H9 (cell line): ENCODE measurements around the gene FAM98C. TPM values are rescaled to one million over a fixed set of nuclear protein-coding genes. Genes with fewer than 3 reads are reported as not detected.

Experiments used
- DNase-seq: peaks from one replicate; pipeline ENCODE4 v3.0.0-alpha.2; 2017
- H2AFZ ChIP-seq: one replicate; pipeline ENCODE4 v1.6.1; 2013; ENCODE audit warnings: mild to moderate bottlenecking, low read length, control low read depth, moderate library complexity
- H2AK5ac ChIP-seq: 2 replicates; pipeline ENCODE4 v1.6.1; 2013; ENCODE audit warnings: low read length, control low read depth, mixed read lengths; ENCODE audit not compliant: insufficient read length
- H2BK120ac ChIP-seq: one replicate; pipeline ENCODE4 v1.6.1; 2013; ENCODE audit warnings: low read depth, mild to moderate bottlenecking, low read length, control low read depth, inconsistent platforms; ENCODE audit not compliant: poor library complexity, severe bottlenecking
- H2BK12ac ChIP-seq: 2 replicates; pipeline ENCODE4 v1.6.1; 2013; ENCODE audit warnings: low read length, control low read depth, mixed read lengths, low read depth; ENCODE audit not compliant: insufficient read length
- H2BK15ac ChIP-seq: 2 replicates; pipeline ENCODE4 v1.6.1; 2013; ENCODE audit warnings: low read depth, low read length, control low read depth
- H2BK20ac ChIP-seq: one replicate; pipeline ENCODE4 v1.6.1; 2013; ENCODE audit warnings: low read depth, mild to moderate bottlenecking, low read length, control low read depth, inconsistent platforms; ENCODE audit not compliant: poor library complexity, severe bottlenecking
- H2BK5ac ChIP-seq: 2 replicates; pipeline ENCODE4 v1.6.1; 2013; ENCODE audit warnings: low read length, control low read depth, mixed read lengths; ENCODE audit not compliant: insufficient read length
- H3K14ac ChIP-seq: 2 replicates; pipeline ENCODE4 v1.6.1; 2013; ENCODE audit warnings: low read length, control low read depth; ENCODE audit not compliant: insufficient read depth
- H3K18ac ChIP-seq: 2 replicates; pipeline ENCODE4 v1.6.1; 2013; ENCODE audit warnings: low read depth, mild to moderate bottlenecking, mixed read lengths, low read length, control low read depth; ENCODE audit not compliant: insufficient read length
- H3K23ac ChIP-seq: 2 replicates; pipeline ENCODE4 v1.6.1; 2013; ENCODE audit warnings: low read length, control low read depth, mixed read lengths, low read depth; ENCODE audit not compliant: insufficient read length
- H3K23me2 ChIP-seq: 2 replicates; pipeline ENCODE4 v1.6.1; 2013; ENCODE audit warnings: low read depth, mild to moderate bottlenecking, mixed read lengths, low read length, control low read depth; ENCODE audit not compliant: insufficient read length, poor library complexity, severe bottlenecking
- H3K27ac ChIP-seq: 2 replicates; pipeline ENCODE4 v1.5.1; 2013; ENCODE audit warnings: low read length, control low read depth, mixed read lengths, low read depth; ENCODE audit not compliant: insufficient read length
- H3K27me3 ChIP-seq: 2 replicates; pipeline ENCODE4 v1.6.1; 2013; ENCODE audit warnings: low read length, control low read depth, inconsistent platforms; ENCODE audit not compliant: insufficient read depth
- H3K4ac ChIP-seq: 2 replicates; pipeline ENCODE4 v1.6.1; 2013; ENCODE audit warnings: low read depth, mild to moderate bottlenecking, control low read depth, inconsistent platforms, low read length, moderate library complexity
- H3K4me1 ChIP-seq: 2 replicates; pipeline ENCODE4 v1.6.1; 2013; ENCODE audit warnings: low read length, control low read depth, inconsistent platforms; ENCODE audit not compliant: insufficient read depth
- H3K4me2 ChIP-seq: 2 replicates; pipeline ENCODE4 v1.6.1; 2013; ENCODE audit warnings: low read length, control low read depth, mixed read lengths; ENCODE audit not compliant: insufficient read length, insufficient read depth
- H3K56ac ChIP-seq: 2 replicates; pipeline ENCODE4 v1.6.1; 2013; ENCODE audit warnings: low read depth, mild to moderate bottlenecking, mixed read lengths, low read length, control low read depth; ENCODE audit not compliant: insufficient read length
- H3K79me1 ChIP-seq: 2 replicates; pipeline ENCODE4 v1.6.1; 2013; ENCODE audit warnings: low read depth, mild to moderate bottlenecking, moderate library complexity, low read length, control low read depth, inconsistent platforms; ENCODE audit not compliant: insufficient read depth, poor library complexity, severe bottlenecking
- H3K79me2 ChIP-seq: 2 replicates; pipeline ENCODE4 v1.6.1; 2013; ENCODE audit warnings: low read length, control low read depth, inconsistent platforms; ENCODE audit not compliant: insufficient read depth
- H3K9ac ChIP-seq: 2 replicates; pipeline ENCODE4 v1.6.1; 2013; ENCODE audit warnings: low read length, control low read depth, mixed read lengths; ENCODE audit not compliant: insufficient read length; ENCODE audit errors: extremely low read depth
- H3K9me3 ChIP-seq: one replicate; pipeline ENCODE4 v1.6.1; 2013; ENCODE audit warnings: low read depth, low read length, inconsistent platforms; ENCODE audit not compliant: control insufficient read depth
- H3T11ph ChIP-seq: one replicate; pipeline ENCODE4 v1.6.1; 2013; ENCODE audit warnings: mild to moderate bottlenecking, low read length, control low read depth, inconsistent platforms
- H4K20me1 ChIP-seq: one replicate; pipeline ENCODE4 v1.6.1; 2013; ENCODE audit not compliant: control insufficient read depth, insufficient read length, insufficient read depth
- H4K5ac ChIP-seq: 2 replicates; pipeline ENCODE4 v1.6.1; 2013; ENCODE audit warnings: low read depth, mild to moderate bottlenecking, mixed read lengths, low read length, control low read depth; ENCODE audit not compliant: insufficient read length
- H4K8ac ChIP-seq: replicated peaks from 2 replicates; pipeline ENCODE4 v1.6.1; 2013; ENCODE audit warnings: low read length, control low read depth, mixed read lengths, low read depth; ENCODE audit not compliant: insufficient read length
- H4K91ac ChIP-seq: 2 replicates; pipeline ENCODE4 v1.6.1; 2013; ENCODE audit warnings: low read depth, mild to moderate bottlenecking, moderate library complexity, mixed read lengths, low read length, control low read depth; ENCODE audit not compliant: insufficient read length
- H3K27ac Mint-ChIP-seq, 3 experiments: 2 replicates in 2 of 3; 3 replicates in 1 of 3; pipeline ENCODE4 v1.8.0; 2020 to 2021; ENCODE audit warnings: mixed read lengths in 3 of 3, mild to moderate bottlenecking in 1 of 3, moderate library complexity in 1 of 3
- H3K27me3 Mint-ChIP-seq: 2 replicates; pipeline ENCODE4 v1.8.0; 2021; ENCODE audit warnings: low read depth, mild to moderate bottlenecking, moderate library complexity, mixed read lengths
- H3K36me3 Mint-ChIP-seq, 3 experiments: 2 replicates in 2 of 3; 3 replicates in 1 of 3; pipeline ENCODE4 v1.8.0; 2020 to 2021; ENCODE audit warnings: low read depth in 3 of 3, mixed read lengths in 3 of 3; ENCODE audit not compliant: insufficient read depth in 1 of 3
- H3K4me1 Mint-ChIP-seq, 2 experiments: 2 replicates each; pipeline ENCODE4 v1.8.0; 2020; ENCODE audit warnings: mixed read lengths in 2 of 2
- H3K4me3 Mint-ChIP-seq, 2 experiments: 2 replicates in 1 of 2; 3 replicates in 1 of 2; pipeline ENCODE4 v1.8.0; 2020 to 2021; ENCODE audit warnings: mild to moderate bottlenecking in 2 of 2, mixed read lengths in 2 of 2, moderate library complexity in 1 of 2
- H3K9me3 Mint-ChIP-seq, 2 experiments: 2 replicates in 1 of 2; 3 replicates in 1 of 2; pipeline ENCODE4 v1.8.0; 2020; ENCODE audit warnings: mild to moderate bottlenecking in 2 of 2, mixed read lengths in 2 of 2, moderate library complexity in 1 of 2
- WGBS: extraction: QIAGEN DNeasy Blood & Tissue Kit; methylation state at CpG from one replicate; pipeline ENCODE4 v1.1.7; 2013; ENCODE audit warnings: missing lambda C conversion rate, low lambda C conversion rate, mixed read lengths; ENCODE audit not compliant: insufficient read length; ENCODE audit errors: extremely low coverage; 5-methylcytosine and 5-hydroxymethylcytosine counted together
- total RNA-seq: library from RNA; stranded (reverse); gene quantifications from 2 replicates; pipeline ENCODE4 v1.2.1, GENCODE V29; 2021
- TF ChIP-seq, protein P1 (sequence below): fragments of 200-600 bp; sonication (generic); conservative IDR thresholded peaks from 3 replicates; pipeline ENCODE4 v1.8.0; 2021; ENCODE audit warnings: antibody characterized with exemption, mild to moderate bottlenecking

The FAM98C gene
- total RNA-seq, 1 experiment from 2014 or later: 16.4 TPM

- no peak overlapping the region for H3K4me2 ChIP-seq
- H2AK5ac ChIP-seq: no peak overlapping the region
- no peak overlapping the region for H3K23ac ChIP-seq
- H3K14ac ChIP-seq: no peak overlapping the region
- no peak overlapping the region for H2BK20ac ChIP-seq
- no peaks in the 10 kb centered on the region for H3K23me2 ChIP-seq
- TF ChIP-seq, protein P1, sequence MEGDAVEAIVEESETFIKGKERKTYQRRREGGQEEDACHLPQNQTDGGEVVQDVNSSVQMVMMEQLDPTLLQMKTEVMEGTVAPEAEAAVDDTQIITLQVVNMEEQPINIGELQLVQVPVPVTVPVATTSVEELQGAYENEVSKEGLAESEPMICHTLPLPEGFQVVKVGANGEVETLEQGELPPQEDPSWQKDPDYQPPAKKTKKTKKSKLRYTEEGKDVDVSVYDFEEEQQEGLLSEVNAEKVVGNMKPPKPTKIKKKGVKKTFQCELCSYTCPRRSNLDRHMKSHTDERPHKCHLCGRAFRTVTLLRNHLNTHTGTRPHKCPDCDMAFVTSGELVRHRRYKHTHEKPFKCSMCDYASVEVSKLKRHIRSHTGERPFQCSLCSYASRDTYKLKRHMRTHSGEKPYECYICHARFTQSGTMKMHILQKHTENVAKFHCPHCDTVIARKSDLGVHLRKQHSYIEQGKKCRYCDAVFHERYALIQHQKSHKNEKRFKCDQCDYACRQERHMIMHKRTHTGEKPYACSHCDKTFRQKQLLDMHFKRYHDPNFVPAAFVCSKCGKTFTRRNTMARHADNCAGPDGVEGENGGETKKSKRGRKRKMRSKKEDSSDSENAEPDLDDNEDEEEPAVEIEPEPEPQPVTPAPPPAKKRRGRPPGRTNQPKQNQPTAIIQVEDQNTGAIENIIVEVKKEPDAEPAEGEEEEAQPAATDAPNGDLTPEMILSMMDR: no peak
- Mint-ChIP-seq H3K9me3 (no peaks in the 10 kb centered on the region), H3K4me3 (no peak overlapping the region), H3K27me3 (no peaks in the 10 kb centered on the region; the same call in 1 of the 2 replicates), H3K4me1 (peaks cover 5 to 7% of the 10 kb centered on the region in 2 experiments; a peak in 3 of 4 replicates), H3K27ac (no peak overlapping the region), H3K36me3 (peaks cover 46 to 63% (median 62%) of the 10 kb centered on the region in 3 experiments; a peak in 6 of 7 replicates)
- H2BK15ac ChIP-seq: no peak overlapping the region
- no peaks in the 10 kb centered on the region for H3K9me3 ChIP-seq
- DNase-seq: no peak
- H3K9ac ChIP-seq: no peak overlapping the region
- H3T11ph ChIP-seq: no peak overlapping the region
- H4K5ac ChIP-seq: no peak overlapping the region
- WGBS: no CpG with 5 or more reads among the region's 9 CpGs
- no peak overlapping the region for H2BK12ac ChIP-seq
- H2BK5ac ChIP-seq: no peak overlapping the region
- no peak overlapping the region for H2AFZ ChIP-seq
- H3K4ac ChIP-seq: no peak overlapping the region
- no peak overlapping the region for H3K18ac ChIP-seq
- H3K4me1 ChIP-seq: no peaks in the 10 kb centered on the region
- no peak overlapping the region for H3K27ac ChIP-seq
- H4K91ac ChIP-seq: no peak overlapping the region
- no peaks in the 10 kb centered on the region for H4K20me1 ChIP-seq
- H3K79me1 ChIP-seq: no peaks in the 10 kb centered on the region
- no peaks in the 10 kb centered on the region for H3K27me3 ChIP-seq
- no peak overlapping the region for H4K8ac ChIP-seq
- no peak overlapping the region for H2BK120ac ChIP-seq
- H3K56ac ChIP-seq: no peak overlapping the region
- no peaks in the 10 kb centered on the region for H3K79me2 ChIP-seq
Measured at GRCh38 chr19:38448225-38448624, 45.3 kb downstream of the FAM98C start.
